AML-193 (cell line): ENCODE data around the gene SCAMP4.

Experiments
- DNase-seq, 2 experiments: peaks; one replicate each; lab custom pipeline; 2025; lab: John Stamatoyannopoulos, UW

Gene SCAMP4

GRCh38 chr19:1956868-1957492 is 51.8 kb downstream of the SCAMP4 start:
- no peak for DNase-seq

GRCh38 chr19:1957562-1958248 is 52.5 kb downstream of the SCAMP4 start:
- no peak for DNase-seq

GRCh38 chr19:1959928-1960589 is 54.9 kb downstream of the SCAMP4 start:
- no peak for DNase-seq

DNA sequence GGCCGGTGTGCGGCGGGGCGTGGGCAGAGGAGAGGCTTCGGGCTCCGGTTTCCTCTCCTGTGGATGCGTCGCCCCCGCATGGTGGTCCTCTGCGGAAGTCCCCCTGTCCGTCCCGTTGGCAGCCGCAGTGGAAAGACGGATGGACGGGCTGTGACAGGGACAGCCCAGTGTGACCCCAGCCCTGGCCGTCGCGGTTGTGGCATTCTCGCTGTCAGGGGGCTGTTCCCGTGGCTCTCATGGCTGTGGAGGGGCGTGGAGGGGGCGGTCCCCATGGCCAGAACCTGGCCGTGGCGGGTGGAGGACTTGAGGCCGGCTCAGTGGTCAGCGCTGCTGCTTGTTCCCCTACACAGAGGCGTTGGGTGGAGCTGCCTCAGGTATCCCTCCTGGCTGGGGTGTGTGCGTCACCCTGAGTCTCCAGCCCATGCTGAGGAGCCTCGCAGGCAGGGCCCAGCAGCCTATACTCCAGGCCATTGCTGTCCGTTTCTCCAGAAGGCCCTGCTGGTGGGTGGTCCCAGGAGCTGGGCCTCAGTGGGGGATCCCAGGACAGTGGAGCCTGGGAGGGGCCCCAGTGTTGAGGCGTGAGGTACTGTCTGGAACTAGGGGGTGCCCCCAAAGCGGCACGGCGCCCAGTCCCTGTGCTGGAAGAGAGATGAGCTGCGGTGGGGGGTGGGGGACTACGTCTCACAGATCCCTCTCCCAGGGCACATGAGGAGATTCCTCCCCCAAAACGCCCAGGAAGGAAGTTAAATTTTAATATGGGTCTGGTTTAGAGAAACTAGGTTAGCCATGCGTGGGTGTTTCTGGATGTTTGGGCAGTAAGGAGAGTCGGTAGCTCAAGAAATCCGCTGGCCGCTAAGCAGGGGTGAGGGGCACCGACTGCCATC is 56.0 kb downstream of the SCAMP4 start:
- DNase-seq, result no peak

- DNase-seq, result no peak
These were observed 57.5 kb downstream of the SCAMP4 start for GRCh38 chr19:1962674-1963073.

DNA sequence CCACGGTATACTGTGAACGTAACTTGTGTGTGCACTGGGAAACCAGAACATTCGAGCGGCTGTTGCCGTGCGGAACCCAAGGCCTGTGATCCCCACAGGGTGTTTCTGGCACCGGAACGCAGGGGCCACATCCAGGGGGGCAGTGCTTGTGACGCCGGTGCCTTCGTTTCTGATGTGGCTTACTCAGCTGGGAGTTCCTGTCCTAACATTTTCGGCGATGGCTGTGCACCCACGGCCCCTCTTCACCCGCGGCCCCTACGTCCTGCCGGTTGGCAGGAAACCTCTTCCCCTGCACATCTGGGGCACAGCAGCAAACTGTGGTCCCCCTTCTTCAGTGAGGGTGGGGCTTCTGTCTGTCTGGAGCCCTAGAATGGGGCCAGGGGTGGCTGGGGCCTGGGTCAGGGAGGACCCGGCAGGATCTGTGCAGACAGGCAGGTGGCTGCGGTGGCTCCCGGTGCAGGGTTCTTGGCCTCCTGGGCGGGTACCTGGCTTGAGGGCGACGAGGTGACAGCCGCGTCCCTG is 61.9 kb downstream of the SCAMP4 start:
- no peak for DNase-seq

GRCh38 chr19:1968279-1969175 is 63.3 kb downstream of the SCAMP4 start:
- DNase-seq, result no peak

GRCh38 chr19:1969176-1970002 is 64.2 kb downstream of the SCAMP4 start:
- no peak for DNase-seq

DNA sequence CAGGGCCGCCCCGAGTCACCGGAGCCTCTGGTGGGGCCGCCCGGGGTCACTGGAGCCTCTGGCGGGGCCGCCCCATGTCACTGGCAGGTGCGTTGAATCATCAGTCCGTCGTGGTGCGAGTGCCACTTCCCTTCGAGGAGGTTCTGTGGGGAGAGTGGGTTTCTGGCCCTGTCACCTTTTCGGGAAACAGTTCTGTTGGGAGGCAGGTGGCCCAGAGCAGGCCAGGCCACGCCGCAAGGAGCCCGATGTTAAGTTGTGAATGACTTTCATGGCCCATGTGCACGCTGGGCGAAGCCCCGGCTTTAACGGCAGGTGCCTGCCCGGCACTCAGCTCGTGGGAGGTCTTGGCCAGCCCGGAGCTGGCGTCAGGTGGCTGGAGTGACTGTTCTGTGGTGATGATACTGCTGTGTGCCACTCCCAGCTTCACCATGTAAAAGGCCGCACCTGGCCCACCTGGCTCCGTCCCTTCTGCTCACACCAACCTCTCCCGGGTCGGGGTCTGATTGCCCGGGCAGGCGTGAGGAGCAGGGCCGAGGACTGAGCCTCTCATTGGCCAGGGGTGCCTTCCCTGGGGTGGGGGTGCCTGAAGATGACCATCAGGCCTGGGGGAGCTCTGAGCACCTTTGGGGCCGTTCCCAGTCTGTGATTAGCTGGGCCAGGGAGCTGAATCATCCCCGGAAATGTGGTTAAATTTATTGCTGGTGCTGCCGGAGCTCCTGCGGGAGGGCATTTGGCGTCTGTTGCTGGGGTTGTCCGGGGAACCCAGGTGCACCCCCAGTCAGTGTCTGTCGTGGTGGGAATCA is 65.0 kb downstream of the SCAMP4 start:
- no peak for DNase-seq

- no peak for DNase-seq
These were observed 65.8 kb downstream of the SCAMP4 start for GRCh38 chr19:1970806-1971502.

- no peak for DNase-seq
These were observed 69.4 kb downstream of the SCAMP4 start for GRCh38 chr19:1974381-1975161.

- DNase-seq, result no peak
These were observed 69.9 kb downstream of the SCAMP4 start for GRCh38 chr19:1975162-1975480.
